Endothelial cell (in vitro differentiated cells): ENCODE measurements around the gene ADAM33. TPM values are rescaled to one million over a fixed set of nuclear protein-coding genes. Genes with fewer than 3 reads are reported as not detected.

Source experiments
- DNase-seq: peaks from one replicate; pipeline ENCODE4 v3.0.0; 2021; ENCODE audit warnings: low spot score
- H3K27ac Mint-ChIP-seq: one replicate; pipeline ENCODE4 v1.8.0; 2021; ENCODE audit warnings: mixed read lengths, inconsistent platforms; ENCODE audit not compliant: unreplicated experiment
- H3K27me3 Mint-ChIP-seq: one replicate; pipeline ENCODE4 v1.8.0; 2021; ENCODE audit warnings: mild to moderate bottlenecking, moderate library complexity, mixed read lengths, inconsistent platforms; ENCODE audit not compliant: unreplicated experiment
- H3K36me3 Mint-ChIP-seq: one replicate; pipeline ENCODE4 v1.8.0; 2021; ENCODE audit warnings: mild to moderate bottlenecking, low read depth, mixed read lengths, inconsistent platforms; ENCODE audit not compliant: unreplicated experiment
- H3K4me1 Mint-ChIP-seq: one replicate; pipeline ENCODE4 v1.8.0; 2021; ENCODE audit warnings: mild to moderate bottlenecking, mixed read lengths, inconsistent platforms; ENCODE audit not compliant: unreplicated experiment
- H3K4me3 Mint-ChIP-seq: one replicate; pipeline ENCODE4 v1.8.0; 2021; ENCODE audit warnings: mild to moderate bottlenecking, mixed read lengths, inconsistent platforms; ENCODE audit not compliant: unreplicated experiment
- H3K9me3 Mint-ChIP-seq: one replicate; pipeline ENCODE4 v1.8.0; 2021; ENCODE audit warnings: mixed read lengths, inconsistent platforms; ENCODE audit not compliant: unreplicated experiment
- CTCF ChIP-seq: fragments of 200-600 bp; sonication (generic); IDR thresholded peaks from one replicate; pipeline ENCODE4 v1.5.0; 2021; ENCODE audit warnings: antibody characterized with exemption; ENCODE audit not compliant: unreplicated experiment
- total RNA-seq: library from RNA; stranded (reverse); fragmentation: NEBNext Ultra II Directional; extraction: Animal tissue kit (Norgen Biotek cat#: 25700); gene quantifications from one replicate; pipeline ENCODE4 v1.2.1, GENCODE V29; 2021; ENCODE audit not compliant: unreplicated experiment

ADAM33 gene
- total RNA-seq, 1 donor from 2014 or later: 0.23 TPM

- peaks cover 3% of the 10 kb centered on the region for H3K36me3 Mint-ChIP-seq
- H3K27me3 Mint-ChIP-seq: peaks cover 4% of the 10 kb centered on the region
- no peak for DNase-seq
- no peak overlapping the region for H3K4me3 Mint-ChIP-seq
- no peak overlapping the region for H3K27ac Mint-ChIP-seq
- no peaks in the 10 kb centered on the region for H3K9me3 Mint-ChIP-seq
- H3K4me1 Mint-ChIP-seq: peaks cover 5% of the 10 kb centered on the region
- no peak for TF ChIP-seq CTCF
These were observed 32.3 kb upstream of the ADAM33 start for GRCh38 chr20:3714092-3714491.

GRCh38 chr20:3712279-3712873, 30.6 kb upstream of the ADAM33 start, which contains the start of gene SIGLEC1:
SIGLEC1 (minus strand) TSS chr20:3712600; CDS start chr20:3707128, 5,472 bp downstream.
- H3K4me1 Mint-ChIP-seq: peaks cover 5% of the 10 kb centered on the region
- no peaks in the 10 kb centered on the region for H3K9me3 Mint-ChIP-seq
- no peak for DNase-seq
- H3K4me3 Mint-ChIP-seq: no peak within 1 kb of the TSS
- H3K27me3 Mint-ChIP-seq: peaks cover 7% of the 10 kb centered on the region
- no peak within 1 kb of the TSS for H3K27ac Mint-ChIP-seq
- TF ChIP-seq CTCF: no peak
- peaks cover 3% of the 10 kb centered on the region for H3K36me3 Mint-ChIP-seq

GRCh38 chr20:3711484-3711941, 29.7 kb upstream of the ADAM33 start:
- no peak for DNase-seq
- H3K36me3 Mint-ChIP-seq: no peaks in the 10 kb centered on the region
- peaks cover 7% of the 10 kb centered on the region for H3K27me3 Mint-ChIP-seq
- no peak for TF ChIP-seq CTCF
- H3K27ac Mint-ChIP-seq: no peak overlapping the region
- H3K4me1 Mint-ChIP-seq: peaks cover 5% of the 10 kb centered on the region
- H3K9me3 Mint-ChIP-seq: no peaks in the 10 kb centered on the region
- no peak overlapping the region for H3K4me3 Mint-ChIP-seq

- Mint-ChIP-seq H3K9me3 (no peaks in the 10 kb centered on the region), H3K27ac (no peak overlapping the region), H3K36me3 (no peaks in the 10 kb centered on the region), H3K4me1 (peaks cover 5% of the 10 kb centered on the region), H3K27me3 (peaks cover 7% of the 10 kb centered on the region), H3K4me3 (no peak overlapping the region)
- peak; percentile 87 for DNase-seq
- TF ChIP-seq CTCF: peak; percentile 100
These were observed 29.1 kb upstream of the ADAM33 start for GRCh38 chr20:3710703-3711483.

GRCh38 chr20:3710011-3710466, 28.2 kb upstream of the ADAM33 start:
- TF ChIP-seq CTCF: no peak
- H3K27me3 Mint-ChIP-seq: peaks cover 7% of the 10 kb centered on the region
- H3K4me3 Mint-ChIP-seq: no peak overlapping the region
- DNase-seq: no peak
- no peaks in the 10 kb centered on the region for H3K9me3 Mint-ChIP-seq
- H3K27ac Mint-ChIP-seq: no peak overlapping the region
- H3K36me3 Mint-ChIP-seq: no peaks in the 10 kb centered on the region
- H3K4me1 Mint-ChIP-seq: peaks cover 5% of the 10 kb centered on the region
